ENCODE data around the gene CALCOCO1.
"Not testable (repeated sequence)": the region's sequence is repeated elsewhere in the genome, so short reads cannot be mapped to it uniquely, and the experiment has no call there.

DNA sequence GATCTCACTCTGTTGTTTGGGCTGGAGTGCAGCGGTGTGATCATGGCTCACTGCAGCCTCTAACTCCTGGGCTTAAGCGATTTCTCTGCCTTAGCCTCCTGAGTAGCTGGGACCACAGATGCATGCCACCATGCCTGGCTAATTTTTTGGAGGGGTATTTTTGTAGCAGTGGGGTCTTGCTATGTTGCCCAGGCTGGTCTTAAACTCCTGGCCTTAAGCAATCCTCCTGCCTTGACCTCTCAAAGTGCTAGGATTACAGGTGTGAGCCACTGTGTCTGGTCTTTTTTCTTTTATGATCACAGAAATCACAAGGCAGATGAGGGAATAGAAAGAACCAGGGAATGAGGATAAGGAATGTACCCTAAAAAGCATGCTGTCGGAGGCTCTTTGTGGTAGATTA, 35.5 kb upstream of the CALCOCO1 start:
- TF ChIP-seq, protein P1, sequence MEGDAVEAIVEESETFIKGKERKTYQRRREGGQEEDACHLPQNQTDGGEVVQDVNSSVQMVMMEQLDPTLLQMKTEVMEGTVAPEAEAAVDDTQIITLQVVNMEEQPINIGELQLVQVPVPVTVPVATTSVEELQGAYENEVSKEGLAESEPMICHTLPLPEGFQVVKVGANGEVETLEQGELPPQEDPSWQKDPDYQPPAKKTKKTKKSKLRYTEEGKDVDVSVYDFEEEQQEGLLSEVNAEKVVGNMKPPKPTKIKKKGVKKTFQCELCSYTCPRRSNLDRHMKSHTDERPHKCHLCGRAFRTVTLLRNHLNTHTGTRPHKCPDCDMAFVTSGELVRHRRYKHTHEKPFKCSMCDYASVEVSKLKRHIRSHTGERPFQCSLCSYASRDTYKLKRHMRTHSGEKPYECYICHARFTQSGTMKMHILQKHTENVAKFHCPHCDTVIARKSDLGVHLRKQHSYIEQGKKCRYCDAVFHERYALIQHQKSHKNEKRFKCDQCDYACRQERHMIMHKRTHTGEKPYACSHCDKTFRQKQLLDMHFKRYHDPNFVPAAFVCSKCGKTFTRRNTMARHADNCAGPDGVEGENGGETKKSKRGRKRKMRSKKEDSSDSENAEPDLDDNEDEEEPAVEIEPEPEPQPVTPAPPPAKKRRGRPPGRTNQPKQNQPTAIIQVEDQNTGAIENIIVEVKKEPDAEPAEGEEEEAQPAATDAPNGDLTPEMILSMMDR (conservative IDR thresholded peaks at IDR 0.05) = not testable (repeated sequence)
- not testable (repeated sequence) for TF ChIP-seq EZH2 (IDR thresholded peaks at IDR 0.05; ENCODE audit: low read depth)

Measured in PC-9 (cell line).